CD8-positive, alpha-beta memory T cell (primary cell): ENCODE measurements around the gene MYB. TPM values are rescaled to one million over a fixed set of nuclear protein-coding genes. Genes with fewer than 3 reads are reported as not detected.

ENCODE experiments used
- CTCF ChIA-PET: fragments of 350-600 bp; sonication (Branson Sonifier 250); formaldehyde crosslinking; loops from one replicate; lab custom pipeline; 2021; ENCODE audit warnings: antibody characterized with exemption; lab: Charles Lee
- POLR2A ChIA-PET: fragments of 350-600 bp; sonication (Branson Sonifier 250); formaldehyde crosslinking; loops from one replicate; lab custom pipeline; 2021; ENCODE audit warnings: antibody characterized with exemption; lab: Charles Lee
- DNase-seq, 5 donors: peaks; one replicate each; pipeline versions ENCODE4 v3.0.0 to v3.0.0-alpha.2; 2020 to 2022; ENCODE audit warnings: mixed read lengths in 1 of 5
- H3K27ac ChIP-seq: one replicate; pipeline ENCODE4 v1.7.0; 2013; ENCODE audit warnings: low read depth, mild to moderate bottlenecking, low read length, moderate library complexity
- H3K27me3 ChIP-seq: 2 replicates; pipeline ENCODE4 v1.7.0; 2013; ENCODE audit warnings: low read length, mild to moderate bottlenecking; ENCODE audit not compliant: insufficient read depth, poor library complexity, severe bottlenecking
- H3K36me3 ChIP-seq: 2 replicates; pipeline ENCODE4 v1.7.0; 2013; ENCODE audit warnings: mild to moderate bottlenecking, low read length, moderate library complexity; ENCODE audit not compliant: insufficient read depth
- H3K4me1 ChIP-seq: 2 replicates; pipeline ENCODE4 v1.7.0; 2013; ENCODE audit warnings: mild to moderate bottlenecking, low read length, moderate library complexity; ENCODE audit not compliant: insufficient read depth
- H3K4me3 ChIP-seq: 2 replicates; pipeline ENCODE4 v1.7.0; 2013; ENCODE audit warnings: mild to moderate bottlenecking, low read length
- H3K9me3 ChIP-seq: 2 replicates; pipeline ENCODE4 v1.7.0; 2013; ENCODE audit warnings: mild to moderate bottlenecking, low read length
- H3K27ac Mint-ChIP-seq, 8 donors: one replicate each; pipeline ENCODE4 v1.8.0; 2020 to 2021; ENCODE audit warnings: mixed read lengths in 8 of 8, mild to moderate bottlenecking in 6 of 8, inconsistent platforms in 3 of 8, moderate library complexity in 3 of 8
- H3K27me3 Mint-ChIP-seq, 2 donors: one replicate each; pipeline ENCODE4 v1.8.0; 2020 to 2021; ENCODE audit warnings: mixed read lengths in 2 of 2, mild to moderate bottlenecking in 1 of 2, moderate library complexity in 1 of 2
- H3K36me3 Mint-ChIP-seq, 3 donors: one replicate each; pipeline ENCODE4 v1.8.0; 2020 to 2021; ENCODE audit warnings: mixed read lengths in 3 of 3, inconsistent platforms in 1 of 3, mild to moderate bottlenecking in 1 of 3
- H3K4me1 Mint-ChIP-seq, 3 donors: one replicate each; pipeline ENCODE4 v1.8.0; 2020 to 2021; ENCODE audit warnings: mixed read lengths in 3 of 3, inconsistent platforms in 1 of 3, mild to moderate bottlenecking in 1 of 3
- H3K4me3 Mint-ChIP-seq, 7 donors: one replicate each; pipeline ENCODE4 v1.8.0; 2020 to 2021; ENCODE audit warnings: mixed read lengths in 7 of 7, mild to moderate bottlenecking in 6 of 7, moderate library complexity in 4 of 7, inconsistent platforms in 2 of 7
- H3K9me3 Mint-ChIP-seq, 5 donors: one replicate each; pipeline ENCODE4 v1.8.0; 2020 to 2022; ENCODE audit warnings: mixed read lengths in 5 of 5, mild to moderate bottlenecking in 3 of 5, moderate library complexity in 2 of 5, inconsistent platforms in 1 of 5
- polyA plus RNA-seq: library from polyadenylated mRNA; unstranded; fragments of 300-500 nt; fragmentation: Illumina TruSeq; gene quantifications from one replicate; pipeline ENCODE4 v1.2.3, GENCODE V29; 2021
- total RNA-seq, 2 experiments: library from RNA; stranded (reverse); gene quantifications; one replicate each; pipeline ENCODE4 v1.2.3, GENCODE V29; 2021

Gene MYB
- total and polyA plus RNA-seq, 3 experiments from 2014 or later: 1.3 to 44.2 (median 42.3) TPM

DNA sequence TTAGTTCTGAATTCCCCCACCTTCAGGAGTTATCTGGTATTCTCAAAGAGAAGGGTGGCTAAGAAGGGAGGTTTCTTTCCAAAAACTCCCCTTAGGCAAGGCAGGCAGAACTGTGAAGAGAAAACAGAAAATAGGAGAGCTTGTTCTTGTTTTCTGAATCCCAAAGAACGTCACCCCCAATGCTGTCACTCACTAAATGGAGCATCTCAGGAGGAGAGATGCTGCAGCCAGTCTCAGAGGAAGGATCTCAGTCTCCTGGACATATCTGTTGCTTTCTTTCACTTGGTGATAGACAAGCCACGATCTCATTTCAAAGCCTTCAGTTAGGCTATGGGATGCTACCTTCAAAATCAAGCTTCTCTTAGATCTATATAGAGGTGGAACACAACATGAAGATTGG, 16.1 kb upstream of the MYB start:
- Histone ChIP-seq H3K4me3 (no peak overlapping the region), H3K27me3 (no peaks in the 10 kb centered on the region), H3K4me1 (peaks cover 28% of the 10 kb centered on the region), H3K9me3 (no peaks in the 10 kb centered on the region), H3K27ac (no peak overlapping the region), H3K36me3 (no peaks in the 10 kb centered on the region)
- POLR2A ChIA-PET: no interaction called here
- CTCF ChIA-PET: interaction anchor here (0.6 kb wide), 1 partner anchor 19 kb away, joined by 3 read pairs; no protein-coding TSS in a partner anchor
- H3K27me3 Mint-ChIP-seq: peaks cover 0 to 9% of the 10 kb centered on the region in 2 donors
- H3K4me3 Mint-ChIP-seq: no peak overlapping the region
- no peak for DNase-seq
- H3K9me3 Mint-ChIP-seq: no peaks in the 10 kb centered on the region
- H3K4me1 Mint-ChIP-seq: peaks cover 18 to 25% (median 24%) of the 10 kb centered on the region in 3 donors
- no peaks in the 10 kb centered on the region for H3K36me3 Mint-ChIP-seq
- H3K27ac Mint-ChIP-seq: no peak overlapping the region

DNA sequence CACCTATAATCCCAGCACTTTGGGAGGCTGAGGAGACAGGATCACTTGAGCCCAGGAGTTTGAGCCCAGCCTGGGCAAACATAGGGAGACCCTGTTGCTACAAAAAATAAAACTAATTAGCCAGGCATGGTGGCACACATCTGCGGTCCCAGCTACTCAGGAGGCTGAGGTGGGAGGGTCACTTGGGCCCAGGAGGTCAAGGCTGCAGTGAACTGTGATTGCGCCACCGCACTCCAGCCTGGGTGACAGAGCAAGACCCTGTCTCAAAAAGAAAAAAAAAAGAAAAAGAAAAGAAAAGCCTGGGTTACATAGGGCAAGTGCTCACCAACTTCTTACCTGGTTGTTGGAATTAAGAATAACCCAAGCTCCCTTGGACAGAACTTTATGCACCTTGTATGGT, 14.6 kb upstream of the MYB start:
- H3K4me1 Mint-ChIP-seq: peaks cover 12 to 24% (median 19%) of the 10 kb centered on the region in 3 donors
- CTCF ChIA-PET: interaction anchor here (0.9 to 1.3 kb wide), 2 partner anchors 18 to 20 kb away, joined by 3 read pairs; no protein-coding TSS in a partner anchor

DNA sequence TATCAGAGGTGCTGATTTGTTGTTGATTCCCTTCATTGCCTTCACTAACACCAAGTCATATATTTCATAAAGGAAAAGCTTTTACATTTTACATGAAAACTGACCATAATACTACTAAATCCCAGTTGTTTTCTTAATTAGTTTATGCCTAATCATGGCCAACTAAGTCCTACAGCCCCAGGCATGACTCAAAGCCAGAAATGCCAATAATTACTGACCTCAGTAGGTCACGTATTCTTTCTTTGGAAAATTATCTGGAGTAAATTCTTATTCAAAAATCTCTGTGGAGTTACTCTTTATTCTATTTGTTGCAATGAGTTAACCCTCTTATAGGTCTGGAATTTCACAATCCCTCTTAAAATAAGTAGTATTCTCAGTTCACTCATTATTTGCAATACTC, 13.5 kb upstream of the MYB start:
- Mint-ChIP-seq H3K9me3 (no peaks in the 10 kb centered on the region), H3K4me1 (peaks cover 7 to 13% (median 12%) of the 10 kb centered on the region in 3 donors), H3K36me3 (no peaks in the 10 kb centered on the region), H3K4me3 (no peak overlapping the region), H3K27me3 (peaks cover 0 to 3% of the 10 kb centered on the region in 2 donors), H3K27ac (no peak overlapping the region)
- no peaks in the 10 kb centered on the region for H3K27me3 ChIP-seq
- no peaks in the 10 kb centered on the region for H3K9me3 ChIP-seq
- H3K27ac ChIP-seq: no peak overlapping the region
- CTCF ChIA-PET: interaction anchor here (0.9 to 1.4 kb wide), 3 partner anchors 13 to 79 kb away, joined by 3 to 4 read pairs (median 3); partner anchors contain the start of gene MYB
- POLR2A ChIA-PET: no interaction called here
- no peaks in the 10 kb centered on the region for H3K36me3 ChIP-seq
- peaks cover 10% of the 10 kb centered on the region for H3K4me1 ChIP-seq
- no peak overlapping the region for H3K4me3 ChIP-seq
- DNase-seq: no peak

More for the DNA sequence above, 14.6 kb upstream of the MYB start:
- POLR2A ChIA-PET: no interaction called here
- Histone ChIP-seq H3K27ac (no peak overlapping the region), H3K36me3 (no peaks in the 10 kb centered on the region), H3K4me1 (peaks cover 20% of the 10 kb centered on the region), H3K27me3 (no peaks in the 10 kb centered on the region), H3K4me3 (no peak overlapping the region), H3K9me3 (no peaks in the 10 kb centered on the region)
- no peaks in the 10 kb centered on the region for H3K36me3 Mint-ChIP-seq
- H3K9me3 Mint-ChIP-seq: no peaks in the 10 kb centered on the region
- no peak overlapping the region for H3K4me3 Mint-ChIP-seq
- H3K27ac Mint-ChIP-seq: no peak overlapping the region
- peaks cover 0 to 3% of the 10 kb centered on the region in 2 donors for H3K27me3 Mint-ChIP-seq
- no peak for DNase-seq

DNA sequence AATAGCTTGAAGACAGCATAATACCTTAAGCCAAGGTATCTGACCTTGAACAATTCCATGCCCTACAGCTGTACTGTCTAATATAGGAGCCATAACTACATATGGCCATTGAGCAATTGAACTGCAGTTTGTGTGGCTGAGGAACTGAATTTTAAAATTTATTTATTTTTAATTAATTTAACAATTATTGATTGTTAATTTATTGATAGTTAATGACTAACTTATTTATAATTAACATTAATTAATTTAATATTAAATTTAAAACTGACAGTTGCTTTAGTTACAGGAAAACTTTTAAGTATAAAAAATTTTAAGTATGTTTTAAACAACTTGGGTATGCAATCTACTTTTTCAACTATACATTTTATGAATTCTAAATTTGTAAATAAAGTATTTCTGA, 12.3 kb upstream of the MYB start:
- ChIA-PET POLR2A (no interaction called here), CTCF (interaction anchor here (1.3 to 1.4 kb wide), 3 partner anchors 10 to 129 kb away, joined by 3 to 4 read pairs (median 4); partner anchors contain the start of gene MYB)
- Mint-ChIP-seq H3K36me3 (no peaks in the 10 kb centered on the region), H3K4me3 (no peak overlapping the region), H3K27me3 (peaks cover 0 to 3% of the 10 kb centered on the region in 2 donors), H3K27ac (no peak overlapping the region), H3K9me3 (no peaks in the 10 kb centered on the region), H3K4me1 (peaks cover 0 to 2% (median 2%) of the 10 kb centered on the region in 3 donors)
- no peaks in the 10 kb centered on the region for H3K27me3 ChIP-seq
- no peaks in the 10 kb centered on the region for H3K36me3 ChIP-seq
- no peaks in the 10 kb centered on the region for H3K9me3 ChIP-seq
- H3K4me3 ChIP-seq: no peak overlapping the region
- no peak overlapping the region for H3K27ac ChIP-seq
- DNase-seq: no peak
- peaks cover 3% of the 10 kb centered on the region for H3K4me1 ChIP-seq

DNA sequence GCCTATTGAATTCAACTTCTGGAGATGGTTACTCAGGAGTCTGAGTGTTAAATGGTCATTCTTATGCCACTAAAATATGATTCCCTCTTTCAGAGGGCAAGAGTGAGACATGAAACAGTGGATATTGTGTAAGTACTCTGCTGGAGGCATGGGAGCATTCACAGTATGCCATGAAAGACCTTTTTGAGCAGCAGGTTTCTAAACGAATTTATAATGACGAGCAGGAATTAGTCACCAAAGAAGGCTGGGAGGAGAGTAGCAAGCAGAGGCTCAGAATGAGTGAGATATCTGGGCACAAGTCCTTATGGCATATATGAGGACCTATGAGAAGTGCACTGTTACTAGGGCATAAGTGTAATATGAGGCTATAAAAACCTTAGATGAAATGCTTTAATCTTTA, 10.9 kb upstream of the MYB start:
- H3K4me3 Mint-ChIP-seq: no peak overlapping the region
- POLR2A ChIA-PET: no interaction called here
- DNase-seq: no peak

DNA sequence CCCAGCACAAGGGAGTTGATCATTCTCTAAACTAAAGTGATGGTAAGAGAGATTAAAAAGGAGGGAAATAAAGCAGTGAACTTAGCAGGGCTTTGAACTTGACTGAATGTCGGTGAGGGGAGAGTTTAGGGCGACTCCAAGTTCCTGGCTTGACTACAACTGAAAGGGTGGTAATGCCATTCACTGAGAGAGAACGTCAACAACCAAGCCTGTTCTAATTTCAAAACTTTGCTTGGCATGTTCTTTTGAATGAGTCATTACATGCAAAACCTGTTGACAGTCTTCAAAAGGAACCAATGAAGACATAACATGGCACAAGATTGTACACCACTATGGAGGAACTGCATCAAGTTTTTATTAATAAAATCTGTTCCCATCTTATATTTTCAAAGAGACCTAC, 10.3 kb upstream of the MYB start:
- Mint-ChIP-seq H3K4me1 (no peaks in the 10 kb centered on the region), H3K27ac (no peak overlapping the region), H3K9me3 (no peaks in the 10 kb centered on the region), H3K27me3 (peaks cover 0 to 3% of the 10 kb centered on the region in 2 donors), H3K4me3 (no peak overlapping the region), H3K36me3 (no peaks in the 10 kb centered on the region)
- no peak overlapping the region for H3K27ac ChIP-seq
- POLR2A ChIA-PET: no interaction called here
- no peaks in the 10 kb centered on the region for H3K9me3 ChIP-seq
- H3K4me3 ChIP-seq: no peak overlapping the region
- DNase-seq: no peak
- H3K27me3 ChIP-seq: no peaks in the 10 kb centered on the region
- CTCF ChIA-PET: no interaction called here
- H3K36me3 ChIP-seq: no peaks in the 10 kb centered on the region
- H3K4me1 ChIP-seq: peaks cover 4% of the 10 kb centered on the region

More for the DNA sequence above, 10.9 kb upstream of the MYB start:
- no peak overlapping the region for H3K27ac ChIP-seq
- H3K27me3 ChIP-seq: no peaks in the 10 kb centered on the region
- H3K4me1 ChIP-seq: peaks cover 4% of the 10 kb centered on the region
- Mint-ChIP-seq H3K27ac (peak overlapping the region in 1 of 8 donors; percentile 33), H3K36me3 (no peaks in the 10 kb centered on the region), H3K27me3 (peaks cover 0 to 3% of the 10 kb centered on the region in 2 donors), H3K9me3 (no peaks in the 10 kb centered on the region), H3K4me1 (no peaks in the 10 kb centered on the region)
- CTCF ChIA-PET: interaction anchor here (1.3 kb wide), 1 partner anchor 131 kb away, joined by 3 read pairs; no protein-coding TSS in a partner anchor
- no peaks in the 10 kb centered on the region for H3K9me3 ChIP-seq
- no peak overlapping the region for H3K4me3 ChIP-seq
- no peaks in the 10 kb centered on the region for H3K36me3 ChIP-seq

DNA sequence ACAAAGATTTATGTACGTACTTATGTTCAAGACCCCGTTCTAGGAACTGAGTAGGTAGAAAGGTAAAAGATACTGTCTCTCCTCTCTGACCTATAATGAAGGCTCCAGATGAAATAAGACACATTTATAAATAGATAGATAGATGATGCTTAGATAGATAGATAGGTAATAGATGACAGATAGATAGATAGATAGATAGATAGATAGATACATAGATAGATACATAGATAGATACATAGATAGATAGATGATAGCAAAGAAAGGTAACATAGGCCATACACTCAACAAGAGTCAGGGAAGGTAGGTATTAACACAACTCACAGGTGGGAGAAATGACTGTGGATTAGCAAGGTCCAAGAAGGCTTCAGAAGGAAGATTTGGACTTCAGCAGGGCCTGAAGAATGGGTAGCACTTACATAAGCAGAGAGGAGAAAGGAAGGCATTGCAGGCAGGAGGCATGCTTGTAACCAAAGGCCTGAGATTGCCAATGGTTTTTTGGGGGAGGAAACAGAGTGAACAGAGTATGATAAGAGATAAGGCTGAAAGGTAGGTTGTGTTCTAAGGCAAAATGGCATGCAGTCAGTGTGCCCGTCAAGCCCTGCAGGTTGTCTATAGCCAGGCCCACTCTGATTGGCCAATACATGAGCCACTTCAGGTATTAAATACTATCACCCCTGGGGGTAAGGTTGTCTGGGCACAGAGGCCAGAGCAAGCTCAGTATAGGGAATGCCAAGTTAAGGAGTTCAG, 7.7 kb upstream of the MYB start:
- H3K36me3 ChIP-seq: no peaks in the 10 kb centered on the region
- H3K4me3 ChIP-seq: no peak overlapping the region
- peaks cover 4% of the 10 kb centered on the region for H3K4me1 ChIP-seq
- Mint-ChIP-seq H3K9me3 (no peaks in the 10 kb centered on the region), H3K4me1 (no peaks in the 10 kb centered on the region), H3K36me3 (no peaks in the 10 kb centered on the region), H3K27me3 (peaks cover 0 to 2% of the 10 kb centered on the region in 2 donors), H3K4me3 (no peak overlapping the region), H3K27ac (peak overlapping the region in 1 of 8 donors; percentile 10)
- H3K27ac ChIP-seq: no peak overlapping the region
- H3K9me3 ChIP-seq: no peaks in the 10 kb centered on the region
- DNase-seq: no peak
- POLR2A ChIA-PET: no interaction called here
- no peaks in the 10 kb centered on the region for H3K27me3 ChIP-seq
- CTCF ChIA-PET: interaction anchor here (1.9 to 2.2 kb wide), 2 partner anchors 10 to 11 kb away, joined by 5 to 9 read pairs; no protein-coding TSS in a partner anchor

DNA sequence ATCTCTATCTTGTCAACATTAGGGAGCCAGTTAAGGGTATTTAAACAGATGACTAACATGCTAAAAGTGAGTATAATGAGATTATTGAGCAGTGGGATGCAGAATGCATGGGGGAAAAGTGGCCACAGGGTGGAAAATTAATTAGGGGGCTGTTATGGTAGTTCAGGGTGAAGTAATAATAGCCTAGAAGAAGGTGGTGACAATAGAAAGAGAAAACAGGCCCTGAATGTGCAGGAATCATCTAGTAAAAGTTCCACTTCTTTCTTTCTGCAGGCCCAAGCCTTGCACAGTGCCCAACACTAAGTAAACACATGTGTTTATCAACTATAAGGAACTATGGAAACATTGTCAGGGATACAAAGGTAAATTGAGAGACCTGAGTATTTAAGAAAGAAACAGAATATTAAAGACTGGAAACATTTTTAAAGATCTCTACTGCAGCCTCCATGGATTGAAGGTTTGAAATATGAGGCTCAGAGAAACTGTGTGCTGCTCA, 7.1 kb upstream of the MYB start:
- Mint-ChIP-seq H3K4me3 (no peak overlapping the region), H3K4me1 (no peaks in the 10 kb centered on the region), H3K27ac (peak overlapping the region in 1 of 8 donors; percentile 10), H3K9me3 (no peaks in the 10 kb centered on the region), H3K27me3 (peaks cover 0 to 2% of the 10 kb centered on the region in 2 donors), H3K36me3 (no peaks in the 10 kb centered on the region)
- Histone ChIP-seq H3K4me3 (no peak overlapping the region), H3K4me1 (peaks cover 4% of the 10 kb centered on the region), H3K27me3 (no peaks in the 10 kb centered on the region), H3K27ac (no peak overlapping the region), H3K36me3 (no peaks in the 10 kb centered on the region), H3K9me3 (no peaks in the 10 kb centered on the region)
- ChIA-PET CTCF (no interaction called here), POLR2A (no interaction called here)
- no peak for DNase-seq
